ENCODE results near the gene ZEB1. TPM values are rescaled to one million over a fixed set of nuclear protein-coding genes. Genes with fewer than 3 reads are reported as not detected.

The ZEB1 gene
- total RNA-seq, 1 experiment from 2014 or later = 10.3 TPM

- intact Hi-C loops (cut with micrococcal nuclease; ENCODE audit: unreplicated experiment) = loop anchor here (10.0 kb wide), 1 partner anchor 62 kb away; no protein-coding TSS in a partner anchor
- H3K4me3 Mint-ChIP-seq (ENCODE audit: low read depth, unreplicated experiment) = no peak overlapping the region
- no peaks in the 10 kb centered on the region for H3K27me3 Mint-ChIP-seq (ENCODE audit: unreplicated experiment)
- no peaks in the 10 kb centered on the region for H3K36me3 Mint-ChIP-seq (ENCODE audit: insufficient read depth, unreplicated experiment)
- no peak for DNase-seq
- H3K9me3 Mint-ChIP-seq (ENCODE audit: low read depth, unreplicated experiment) = no peaks in the 10 kb centered on the region
- H3K27ac Mint-ChIP-seq (ENCODE audit: unreplicated experiment) = no peak overlapping the region
- BruUV-seq (replicated peaks) = no TSS peak
- no peak for TF ChIP-seq CTCF (IDR thresholded peaks at IDR 0.05; ENCODE audit: unreplicated experiment)
- CTCF ChIA-PET = no interaction called here
- H3K4me1 Mint-ChIP-seq (ENCODE audit: low read depth, unreplicated experiment) = no peaks in the 10 kb centered on the region
Measured at GRCh38 chr10:31296754-31297153, 22.3 kb upstream of the ZEB1 start.

- intact Hi-C loops (cut with micrococcal nuclease; ENCODE audit: unreplicated experiment) = loop anchor here (10.0 kb wide), 1 partner anchor 64 kb away; no protein-coding TSS in a partner anchor
- no peaks in the 10 kb centered on the region for H3K4me1 Mint-ChIP-seq (ENCODE audit: low read depth, unreplicated experiment)
- DNase-seq = no peak
- no peak overlapping the region for H3K4me3 Mint-ChIP-seq (ENCODE audit: low read depth, unreplicated experiment)
- TF ChIP-seq CTCF (IDR thresholded peaks at IDR 0.05; ENCODE audit: unreplicated experiment) = no peak
- no peaks in the 10 kb centered on the region for H3K36me3 Mint-ChIP-seq (ENCODE audit: insufficient read depth, unreplicated experiment)
- CTCF ChIA-PET = no interaction called here
- H3K9me3 Mint-ChIP-seq (ENCODE audit: low read depth, unreplicated experiment) = no peaks in the 10 kb centered on the region
- H3K27me3 Mint-ChIP-seq (ENCODE audit: unreplicated experiment) = no peaks in the 10 kb centered on the region
- H3K27ac Mint-ChIP-seq (ENCODE audit: unreplicated experiment) = no peak overlapping the region
- BruUV-seq (replicated peaks) = no TSS peak
Measured at GRCh38 chr10:31299119-31299518, 19.9 kb upstream of the ZEB1 start.

- H3K4me3 Mint-ChIP-seq (ENCODE audit: low read depth, unreplicated experiment) = no peak overlapping the region
- intact Hi-C loops (cut with micrococcal nuclease; ENCODE audit: unreplicated experiment) = no loop called here
- no peak for DNase-seq
- no TSS peak for BruUV-seq (replicated peaks)
- no peaks in the 10 kb centered on the region for H3K36me3 Mint-ChIP-seq (ENCODE audit: insufficient read depth, unreplicated experiment)
- no peaks in the 10 kb centered on the region for H3K27me3 Mint-ChIP-seq (ENCODE audit: unreplicated experiment)
- no peak for TF ChIP-seq CTCF (IDR thresholded peaks at IDR 0.05; ENCODE audit: unreplicated experiment)
- no peaks in the 10 kb centered on the region for H3K4me1 Mint-ChIP-seq (ENCODE audit: low read depth, unreplicated experiment)
- H3K27ac Mint-ChIP-seq (ENCODE audit: unreplicated experiment) = no peak overlapping the region
- no peaks in the 10 kb centered on the region for H3K9me3 Mint-ChIP-seq (ENCODE audit: low read depth, unreplicated experiment)
- CTCF ChIA-PET = no interaction called here
Measured at GRCh38 chr10:31303212-31303611, 15.8 kb upstream of the ZEB1 start.

GRCh38 chr10:31304291-31304970 is 14.6 kb upstream of the ZEB1 start:
- TF ChIP-seq CTCF (IDR thresholded peaks at IDR 0.05; ENCODE audit: unreplicated experiment) = no peak
- H3K27ac Mint-ChIP-seq (ENCODE audit: unreplicated experiment) = no peak overlapping the region
- H3K9me3 Mint-ChIP-seq (ENCODE audit: low read depth, unreplicated experiment) = no peaks in the 10 kb centered on the region
- no peaks in the 10 kb centered on the region for H3K4me1 Mint-ChIP-seq (ENCODE audit: low read depth, unreplicated experiment)
- BruUV-seq (replicated peaks) = no TSS peak
- intact Hi-C loops (cut with micrococcal nuclease; ENCODE audit: unreplicated experiment) = no loop called here
- H3K36me3 Mint-ChIP-seq (ENCODE audit: insufficient read depth, unreplicated experiment) = no peaks in the 10 kb centered on the region
- no peak overlapping the region for H3K4me3 Mint-ChIP-seq (ENCODE audit: low read depth, unreplicated experiment)
- no peak for DNase-seq
- no peaks in the 10 kb centered on the region for H3K27me3 Mint-ChIP-seq (ENCODE audit: unreplicated experiment)
- CTCF ChIA-PET = no interaction called here

Measured in Calu3 (cell line).